PC-3 (cell line): ENCODE measurements around the gene GJD3. TPM values are rescaled to one million over a fixed set of nuclear protein-coding genes. Genes with fewer than 3 reads are reported as not detected.

Experiments
- ATAC-seq: fragments of 200-7000 bp; cut with Tn5 transposase; 2 replicates; pipeline ENCODE4 v1.9.1; 2020; ENCODE audit warnings: mild to moderate bottlenecking, moderate library complexity
- BruUV-seq: library from RNA; stranded (reverse); fragments of 400-500 nt; replicated peaks from 2 replicates; lab custom pipeline; 2021; lab: Mats Ljungman, UMichigan
- CTCF ChIA-PET: fragments of 300-600 bp; sonication (Branson Sonifier 250); formaldehyde crosslinking; loops from one replicate; lab custom pipeline; 2022; ENCODE audit warnings: antibody characterized with exemption; lab: Charles Lee
- POLR2A ChIA-PET: fragments of 300-600 bp; sonication (Branson Sonifier 250); formaldehyde crosslinking; loops from one replicate; lab custom pipeline; 2022; ENCODE audit warnings: antibody characterized with exemption; ENCODE audit not compliant: unreplicated experiment; lab: Charles Lee
- DNase-seq: peaks from one replicate; pipeline ENCODE4 v3.0.0-alpha.2; 2015
- H2AFZ ChIP-seq: fragments of 300-600 bp; sonication (generic); 2 replicates; pipeline ENCODE4 v1.6.0; 2016; ENCODE audit warnings: antibody characterized with exemption, low read length
- H3F3A ChIP-seq: fragments of 300-600 bp; sonication (generic); one replicate; pipeline ENCODE4 v1.6.0; 2017; ENCODE audit warnings: antibody characterized with exemption, low read length, control low read depth, mild to moderate bottlenecking; ENCODE audit not compliant: unreplicated experiment
- H3K27ac ChIP-seq: fragments of 300-600 bp; sonication (generic); 2 replicates; pipeline ENCODE4 v1.5.1; 2016; ENCODE audit warnings: mild to moderate bottlenecking, low read length
- H3K27me3 ChIP-seq: fragments of 300-600 bp; sonication (generic); 2 replicates; pipeline ENCODE4 v1.6.1; 2016; ENCODE audit warnings: low read length, mixed read lengths
- H3K36me3 ChIP-seq: fragments of 300-600 bp; sonication (generic); 2 replicates; pipeline ENCODE4 v1.6.1; 2016; ENCODE audit warnings: low read depth, mixed run types, low read length, mixed read lengths
- H3K4me1 ChIP-seq: fragments of 300-600 bp; sonication (generic); 2 replicates; pipeline ENCODE4 v1.5.1; 2016; ENCODE audit warnings: low read length; ENCODE audit not compliant: insufficient read depth
- H3K4me2 ChIP-seq: fragments of 300-600 bp; sonication (generic); 2 replicates; pipeline ENCODE4 v1.6.0; 2016; ENCODE audit warnings: low read length
- H3K4me3 ChIP-seq: fragments of 300-600 bp; sonication (generic); 2 replicates; pipeline ENCODE4 v1.5.1; 2016; ENCODE audit warnings: mild to moderate bottlenecking, low read length, mixed read lengths
- H3K79me2 ChIP-seq: fragments of 300-600 bp; sonication (generic); 2 replicates; pipeline ENCODE4 v1.6.1; 2017; ENCODE audit warnings: low read length, mixed read lengths
- H3K9ac ChIP-seq: fragments of 300-600 bp; sonication (generic); 2 replicates; pipeline ENCODE4 v1.6.0; 2016; ENCODE audit warnings: mild to moderate bottlenecking, low read length
- H3K9me2 ChIP-seq: fragments of 300-600 bp; sonication (generic); replicated peaks from 2 replicates; pipeline ENCODE4 v1.6.1; 2016; ENCODE audit warnings: mixed run types, low read length, mixed read lengths
- H3K9me3 ChIP-seq: fragments of 300-600 bp; sonication (generic); 2 replicates; pipeline ENCODE4 v1.6.1; 2016; ENCODE audit warnings: low read length, mixed read lengths
- H4K20me1 ChIP-seq: fragments of 300-600 bp; sonication (generic); 2 replicates; pipeline ENCODE4 v1.6.1; 2016; ENCODE audit warnings: low read length, mixed read lengths
- EZH2 ChIP-seq: fragments of 300-600 bp; sonication (generic); IDR thresholded peaks from one replicate; pipeline ENCODE4 v1.6.1; 2017; ENCODE audit warnings: antibody characterized with exemption, mild to moderate bottlenecking, low read length; ENCODE audit not compliant: unreplicated experiment
- EZH2phosphoT487 ChIP-seq: fragments of 300-600 bp; sonication (generic); IDR thresholded peaks from 2 replicates; pipeline ENCODE4 v1.6.1; 2018; ENCODE audit warnings: mild to moderate bottlenecking, antibody characterized with exemption, low read length, borderline replicate concordance
- intact Hi-C: fragments of 100-400 bp; cut with micrococcal nuclease; formaldehyde crosslinking; loops from 2 replicates; pipeline ENCODE4 v1.9.0; 2023
- total RNA-seq: library from RNA; depleted of rRNA; stranded (reverse); fragments of >200 nt; gene quantifications from 2 replicates; pipeline ENCODE4 v1.2.3, GENCODE V29; 2014
- TF ChIP-seq, protein P1 (sequence below): fragments of 300-600 bp; sonication (generic); conservative IDR thresholded peaks from 2 replicates; pipeline ENCODE4 v1.5.1; 2017; ENCODE audit warnings: antibody characterized with exemption, low read depth, mild to moderate bottlenecking, low read length

GJD3 gene
- total RNA-seq, 1 experiment from 2014 or later = not detected

DNA sequence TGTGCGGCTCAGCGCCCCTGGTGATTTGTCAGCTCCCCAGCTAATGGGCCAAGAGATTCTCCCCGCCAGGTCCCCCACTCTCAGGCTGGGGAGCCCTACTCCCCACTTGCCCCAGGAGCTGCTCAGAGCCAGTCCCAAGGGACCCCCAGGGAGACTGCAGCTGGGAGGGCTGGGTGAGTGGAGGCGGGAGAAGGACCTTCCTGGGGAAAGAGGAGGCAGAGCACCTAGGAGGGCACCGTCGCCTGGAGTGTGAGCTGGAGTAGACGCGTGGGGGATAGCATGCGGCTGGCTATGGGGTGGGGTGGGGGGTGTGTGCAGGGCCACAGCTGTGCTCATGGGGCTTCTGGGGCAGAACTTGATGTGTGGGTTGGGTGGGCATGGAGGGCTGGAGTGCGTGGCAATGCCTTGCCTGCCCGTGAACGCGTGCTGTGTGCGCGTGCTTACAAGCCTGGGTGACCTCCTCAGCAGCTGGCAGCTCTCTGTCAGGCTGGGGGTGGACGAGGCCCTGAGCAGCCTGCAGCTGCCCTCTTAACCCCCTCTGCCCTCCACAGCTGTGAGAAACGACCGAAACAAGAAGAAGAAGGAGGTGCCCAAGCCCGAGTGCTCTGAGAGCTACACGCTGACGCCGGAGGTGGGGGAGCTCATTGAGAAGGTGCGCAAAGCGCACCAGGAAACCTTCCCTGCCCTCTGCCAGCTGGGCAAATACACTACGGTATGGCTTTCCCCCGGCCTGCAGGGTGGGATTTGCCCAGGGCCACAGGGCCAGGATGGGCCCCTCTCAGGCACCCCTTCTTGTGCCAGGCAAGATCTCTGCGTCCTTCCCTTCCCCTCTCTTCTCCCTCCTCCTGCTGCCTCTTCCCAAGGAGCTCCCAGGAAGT is 12.9 kb downstream of the GJD3 start:
- Histone ChIP-seq H3K9ac (no peak overlapping the region), H3K4me2 (no peak overlapping the region), H3K36me3 (peaks cover 2% of the 10 kb centered on the region; the same call in 1 of the 2 replicates), H3K27ac (no peak overlapping the region), H2AFZ (no peak overlapping the region), H3K9me3 (no peaks in the 10 kb centered on the region), H3K79me2 (no peaks in the 10 kb centered on the region), H3K4me1 (no peaks in the 10 kb centered on the region), H3K27me3 (no peaks in the 10 kb centered on the region), H3F3A (no peaks in the 10 kb centered on the region), H4K20me1 (no peaks in the 10 kb centered on the region), H3K4me3 (no peak overlapping the region), H3K9me2 (no peaks in the 10 kb centered on the region)
- POLR2A ChIA-PET = no interaction called here
- TF ChIP-seq EZH2phosphoT487 = no peak
- TF ChIP-seq, protein P1, sequence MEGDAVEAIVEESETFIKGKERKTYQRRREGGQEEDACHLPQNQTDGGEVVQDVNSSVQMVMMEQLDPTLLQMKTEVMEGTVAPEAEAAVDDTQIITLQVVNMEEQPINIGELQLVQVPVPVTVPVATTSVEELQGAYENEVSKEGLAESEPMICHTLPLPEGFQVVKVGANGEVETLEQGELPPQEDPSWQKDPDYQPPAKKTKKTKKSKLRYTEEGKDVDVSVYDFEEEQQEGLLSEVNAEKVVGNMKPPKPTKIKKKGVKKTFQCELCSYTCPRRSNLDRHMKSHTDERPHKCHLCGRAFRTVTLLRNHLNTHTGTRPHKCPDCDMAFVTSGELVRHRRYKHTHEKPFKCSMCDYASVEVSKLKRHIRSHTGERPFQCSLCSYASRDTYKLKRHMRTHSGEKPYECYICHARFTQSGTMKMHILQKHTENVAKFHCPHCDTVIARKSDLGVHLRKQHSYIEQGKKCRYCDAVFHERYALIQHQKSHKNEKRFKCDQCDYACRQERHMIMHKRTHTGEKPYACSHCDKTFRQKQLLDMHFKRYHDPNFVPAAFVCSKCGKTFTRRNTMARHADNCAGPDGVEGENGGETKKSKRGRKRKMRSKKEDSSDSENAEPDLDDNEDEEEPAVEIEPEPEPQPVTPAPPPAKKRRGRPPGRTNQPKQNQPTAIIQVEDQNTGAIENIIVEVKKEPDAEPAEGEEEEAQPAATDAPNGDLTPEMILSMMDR = no peak
- TF ChIP-seq EZH2 = no peak
- CTCF ChIA-PET = interaction anchor here (0.5 to 0.6 kb wide), 2 partner anchors 151 to 336 kb away, joined by 3 read pairs; partner anchors contain the start of gene CSF3
- intact Hi-C loops = no loop called here
- no peak for ATAC-seq
- BruUV-seq = no TSS peak
- DNase-seq = no peak

DNA sequence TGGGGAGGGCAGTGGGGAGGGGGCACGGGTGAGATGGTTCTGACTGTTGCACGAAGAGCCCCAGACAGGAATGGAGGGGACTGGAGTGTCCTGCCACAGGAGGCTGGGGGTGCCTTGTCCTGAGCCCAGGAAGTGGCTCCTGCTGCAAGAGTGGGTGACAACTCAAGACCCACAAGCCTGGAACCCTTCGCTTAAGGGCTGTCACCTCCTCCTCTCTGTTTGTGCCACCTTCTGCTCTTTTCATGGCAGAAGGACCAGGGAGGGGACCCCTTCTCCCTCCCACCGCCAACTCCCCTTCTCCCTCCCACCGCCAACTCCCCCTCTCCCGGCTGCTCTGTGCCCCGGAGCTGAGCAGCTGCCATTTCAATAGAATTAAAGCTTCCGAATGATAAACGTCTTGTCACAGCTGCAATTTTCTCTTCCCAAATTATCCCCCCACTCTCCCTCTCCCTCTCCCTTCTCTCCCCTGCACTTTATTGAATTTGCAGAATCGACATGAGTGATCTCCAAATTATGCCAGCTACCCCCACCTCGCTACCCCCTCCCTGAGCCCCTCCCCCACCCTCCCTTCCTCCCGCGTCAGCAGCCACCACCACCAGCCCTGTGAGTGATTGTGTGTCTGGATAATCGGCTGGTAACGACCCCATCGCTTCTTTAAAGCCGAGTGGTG is 13.7 kb downstream of the GJD3 start:
- no peaks in the 10 kb centered on the region for H3K27me3 ChIP-seq
- peaks cover 2% of the 10 kb centered on the region; the same call in 1 of the 2 replicates for H3K36me3 ChIP-seq
- H3K4me3 ChIP-seq = no peak overlapping the region
- no peak overlapping the region for H2AFZ ChIP-seq
- TF ChIP-seq, protein P1 = no peak
- TF ChIP-seq EZH2phosphoT487 (no peak), EZH2 (no peak)
- DNase-seq (no peak), ATAC-seq (no peak)
- H3K79me2 ChIP-seq = 0 out of 2 replicates have a peak, but pooled peaks cover 3% of the 10 kb centered on the region
- ChIA-PET POLR2A (no interaction called here), CTCF (interaction anchor here (0.5 kb wide), 1 partner anchor 150 kb away, joined by 3 read pairs; no protein-coding TSS in a partner anchor)
- no peaks in the 10 kb centered on the region for H3K9me3 ChIP-seq
- H3K9me2 ChIP-seq = no peaks in the 10 kb centered on the region
- no peaks in the 10 kb centered on the region for H4K20me1 ChIP-seq
- H3K27ac ChIP-seq = no peak overlapping the region
- H3F3A ChIP-seq = no peaks in the 10 kb centered on the region
- intact Hi-C loops = no loop called here
- no peak overlapping the region for H3K9ac ChIP-seq
- H3K4me1 ChIP-seq = no peaks in the 10 kb centered on the region
- BruUV-seq = no TSS peak
- H3K4me2 ChIP-seq = no peak overlapping the region
